ENCODE data around the gene PSMG3. TPM values are rescaled to one million over a fixed set of nuclear protein-coding genes. Genes with fewer than 3 reads are reported as not detected.

PSMG3 gene
- total and polyA plus RNA-seq, 2 experiments from 2014 or later = 28.3 to 84.8 TPM

DNA sequence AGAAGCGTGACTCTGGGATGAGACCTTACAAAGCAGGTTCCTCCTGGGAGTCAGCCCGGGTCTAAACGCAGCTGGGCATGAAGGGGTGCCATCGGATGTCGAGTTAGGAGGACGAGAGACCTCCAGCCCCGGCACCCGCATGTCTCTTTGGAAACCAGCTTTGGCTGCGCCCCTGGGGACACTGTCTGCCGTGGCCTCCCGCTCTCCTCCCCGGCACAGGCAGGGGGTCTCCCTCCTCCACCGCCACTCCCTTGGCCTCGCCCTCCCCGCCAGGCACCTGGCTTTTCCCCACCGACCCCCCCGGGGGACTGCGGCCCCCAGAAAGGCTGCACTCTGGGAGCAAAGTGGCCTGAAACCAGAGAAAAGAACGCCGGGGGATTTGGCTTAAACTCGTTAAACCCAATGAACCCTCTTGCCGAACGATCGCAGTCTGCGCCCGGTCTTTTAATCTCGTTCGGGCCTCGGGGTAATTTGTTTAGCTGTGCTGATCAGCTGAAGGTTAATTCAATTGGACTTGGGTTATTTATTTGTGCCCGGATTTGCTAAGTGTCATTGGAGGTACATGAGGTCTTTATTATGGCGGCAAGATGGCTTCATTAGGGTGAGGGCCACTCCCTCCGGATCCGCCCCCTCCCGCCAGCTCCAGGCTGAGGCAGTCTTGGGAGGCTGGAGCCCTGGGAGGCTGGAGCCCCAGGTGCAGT is 16.4 kb upstream of the PSMG3 start:
- TF ChIP-seq ZNF114 (CRISPR knock-in tag; IDR thresholded peaks at IDR 0.05) (no peak), NANOG (IDR thresholded peaks at IDR 0.05; ENCODE audit: borderline replicate concordance) (no peak), JUNB (IDR thresholded peaks at IDR 0.05; ENCODE audit: unreplicated experiment) (no peak), REST (IDR thresholded peaks at IDR 0.05; ENCODE audit: unreplicated experiment) (no peak), EZH2phosphoT487 (IDR thresholded peaks at IDR 0.05; ENCODE audit: unreplicated experiment) (no peak), EZH2 (IDR thresholded peaks at IDR 0.05; ENCODE audit: low read depth, unreplicated experiment) (no peak), STAT1 (IDR thresholded peaks at IDR 0.05; ENCODE audit: unreplicated experiment) (no peak), CREB1 (CRISPR knock-in tag; IDR thresholded peaks at IDR 0.05; ENCODE audit: low read depth) (no peak), ZNF331 (CRISPR knock-in tag; IDR thresholded peaks at IDR 0.05; ENCODE audit: low read depth) (no peak)
- TF ChIP-seq, protein P1, sequence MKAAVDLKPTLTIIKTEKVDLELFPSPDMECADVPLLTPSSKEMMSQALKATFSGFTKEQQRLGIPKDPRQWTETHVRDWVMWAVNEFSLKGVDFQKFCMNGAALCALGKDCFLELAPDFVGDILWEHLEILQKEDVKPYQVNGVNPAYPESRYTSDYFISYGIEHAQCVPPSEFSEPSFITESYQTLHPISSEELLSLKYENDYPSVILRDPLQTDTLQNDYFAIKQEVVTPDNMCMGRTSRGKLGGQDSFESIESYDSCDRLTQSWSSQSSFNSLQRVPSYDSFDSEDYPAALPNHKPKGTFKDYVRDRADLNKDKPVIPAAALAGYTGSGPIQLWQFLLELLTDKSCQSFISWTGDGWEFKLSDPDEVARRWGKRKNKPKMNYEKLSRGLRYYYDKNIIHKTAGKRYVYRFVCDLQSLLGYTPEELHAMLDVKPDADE (IDR thresholded peaks at IDR 0.05) = no peak
- H3K4me2 ChIP-seq = no peak overlapping the region
- no peak overlapping the region for H3K4me3 ChIP-seq
- no peaks in the 10 kb centered on the region for H3K4me1 ChIP-seq (ENCODE audit: insufficient read depth)
- Mint-ChIP-seq H3K36me3 (ENCODE audit: low read depth) (peaks cover 14% of the 10 kb centered on the region; the same call in 1 of the 3 replicates), H3K27ac (no peak overlapping the region), H3K4me1 (peaks cover 3% of the 10 kb centered on the region; the same call in 1 of the 3 replicates), H3K9me3 (peaks cover 15% of the 10 kb centered on the region), H3K27me3 (ENCODE audit: insufficient read depth, low read depth, poor library complexity) (peaks cover 13% of the 10 kb centered on the region), H3K4me3 (no peak overlapping the region)
- H3K36me3 ChIP-seq (ENCODE audit: insufficient read depth) = no peaks in the 10 kb centered on the region
- no peaks in the 10 kb centered on the region for H3K27me3 ChIP-seq (ENCODE audit: insufficient read depth)
- H3K9me2 ChIP-seq (ENCODE audit: insufficient read depth) = no peaks in the 10 kb centered on the region
- H3K27ac ChIP-seq (ENCODE audit: low read depth) = no peak overlapping the region
- no peaks in the 10 kb centered on the region for H3F3A ChIP-seq (replicated peaks; ENCODE audit: low read depth)
- no peaks in the 10 kb centered on the region for H4K20me1 ChIP-seq (replicated peaks; ENCODE audit: insufficient read depth)
- DNase-seq (ENCODE audit: low spot score) = no peak
- peak overlapping the region; percentile 66 for H2AFZ ChIP-seq
- ATAC-seq = no peak
- no peaks in the 10 kb centered on the region for H3K79me2 ChIP-seq (replicated peaks; ENCODE audit: insufficient read depth)
